H9 (cell line): ENCODE results near the gene AMDHD2. TPM values are rescaled to one million over a fixed set of nuclear protein-coding genes. Genes with fewer than 3 reads are reported as not detected.

Source experiments
- DNase-seq: peaks from one replicate; pipeline ENCODE4 v3.0.0-alpha.2; 2017
- H2AFZ ChIP-seq: one replicate; pipeline ENCODE4 v1.6.1; 2013; ENCODE audit warnings: mild to moderate bottlenecking, low read length, control low read depth, moderate library complexity
- H2AK5ac ChIP-seq: 2 replicates; pipeline ENCODE4 v1.6.1; 2013; ENCODE audit warnings: low read length, control low read depth, mixed read lengths; ENCODE audit not compliant: insufficient read length
- H2BK120ac ChIP-seq: one replicate; pipeline ENCODE4 v1.6.1; 2013; ENCODE audit warnings: low read depth, mild to moderate bottlenecking, low read length, control low read depth, inconsistent platforms; ENCODE audit not compliant: poor library complexity, severe bottlenecking
- H2BK12ac ChIP-seq: 2 replicates; pipeline ENCODE4 v1.6.1; 2013; ENCODE audit warnings: low read length, control low read depth, mixed read lengths, low read depth; ENCODE audit not compliant: insufficient read length
- H2BK15ac ChIP-seq: 2 replicates; pipeline ENCODE4 v1.6.1; 2013; ENCODE audit warnings: low read depth, low read length, control low read depth
- H2BK20ac ChIP-seq: one replicate; pipeline ENCODE4 v1.6.1; 2013; ENCODE audit warnings: low read depth, mild to moderate bottlenecking, low read length, control low read depth, inconsistent platforms; ENCODE audit not compliant: poor library complexity, severe bottlenecking
- H2BK5ac ChIP-seq: 2 replicates; pipeline ENCODE4 v1.6.1; 2013; ENCODE audit warnings: low read length, control low read depth, mixed read lengths; ENCODE audit not compliant: insufficient read length
- H3K14ac ChIP-seq: 2 replicates; pipeline ENCODE4 v1.6.1; 2013; ENCODE audit warnings: low read length, control low read depth; ENCODE audit not compliant: insufficient read depth
- H3K18ac ChIP-seq: 2 replicates; pipeline ENCODE4 v1.6.1; 2013; ENCODE audit warnings: low read depth, mild to moderate bottlenecking, mixed read lengths, low read length, control low read depth; ENCODE audit not compliant: insufficient read length
- H3K23ac ChIP-seq: 2 replicates; pipeline ENCODE4 v1.6.1; 2013; ENCODE audit warnings: low read length, control low read depth, mixed read lengths, low read depth; ENCODE audit not compliant: insufficient read length
- H3K23me2 ChIP-seq: 2 replicates; pipeline ENCODE4 v1.6.1; 2013; ENCODE audit warnings: low read depth, mild to moderate bottlenecking, mixed read lengths, low read length, control low read depth; ENCODE audit not compliant: insufficient read length, poor library complexity, severe bottlenecking
- H3K27ac ChIP-seq: 2 replicates; pipeline ENCODE4 v1.5.1; 2013; ENCODE audit warnings: low read length, control low read depth, mixed read lengths, low read depth; ENCODE audit not compliant: insufficient read length
- H3K27me3 ChIP-seq: 2 replicates; pipeline ENCODE4 v1.6.1; 2013; ENCODE audit warnings: low read length, control low read depth, inconsistent platforms; ENCODE audit not compliant: insufficient read depth
- H3K4ac ChIP-seq: 2 replicates; pipeline ENCODE4 v1.6.1; 2013; ENCODE audit warnings: low read depth, mild to moderate bottlenecking, control low read depth, inconsistent platforms, low read length, moderate library complexity
- H3K4me1 ChIP-seq: 2 replicates; pipeline ENCODE4 v1.6.1; 2013; ENCODE audit warnings: low read length, control low read depth, inconsistent platforms; ENCODE audit not compliant: insufficient read depth
- H3K4me2 ChIP-seq: 2 replicates; pipeline ENCODE4 v1.6.1; 2013; ENCODE audit warnings: low read length, control low read depth, mixed read lengths; ENCODE audit not compliant: insufficient read length, insufficient read depth
- H3K56ac ChIP-seq: 2 replicates; pipeline ENCODE4 v1.6.1; 2013; ENCODE audit warnings: low read depth, mild to moderate bottlenecking, mixed read lengths, low read length, control low read depth; ENCODE audit not compliant: insufficient read length
- H3K79me1 ChIP-seq: 2 replicates; pipeline ENCODE4 v1.6.1; 2013; ENCODE audit warnings: low read depth, mild to moderate bottlenecking, moderate library complexity, low read length, control low read depth, inconsistent platforms; ENCODE audit not compliant: insufficient read depth, poor library complexity, severe bottlenecking
- H3K79me2 ChIP-seq: 2 replicates; pipeline ENCODE4 v1.6.1; 2013; ENCODE audit warnings: low read length, control low read depth, inconsistent platforms; ENCODE audit not compliant: insufficient read depth
- H3K9ac ChIP-seq: 2 replicates; pipeline ENCODE4 v1.6.1; 2013; ENCODE audit warnings: low read length, control low read depth, mixed read lengths; ENCODE audit not compliant: insufficient read length; ENCODE audit errors: extremely low read depth
- H3K9me3 ChIP-seq: one replicate; pipeline ENCODE4 v1.6.1; 2013; ENCODE audit warnings: low read depth, low read length, inconsistent platforms; ENCODE audit not compliant: control insufficient read depth
- H3T11ph ChIP-seq: one replicate; pipeline ENCODE4 v1.6.1; 2013; ENCODE audit warnings: mild to moderate bottlenecking, low read length, control low read depth, inconsistent platforms
- H4K20me1 ChIP-seq: one replicate; pipeline ENCODE4 v1.6.1; 2013; ENCODE audit not compliant: control insufficient read depth, insufficient read length, insufficient read depth
- H4K5ac ChIP-seq: 2 replicates; pipeline ENCODE4 v1.6.1; 2013; ENCODE audit warnings: low read depth, mild to moderate bottlenecking, mixed read lengths, low read length, control low read depth; ENCODE audit not compliant: insufficient read length
- H4K8ac ChIP-seq: replicated peaks from 2 replicates; pipeline ENCODE4 v1.6.1; 2013; ENCODE audit warnings: low read length, control low read depth, mixed read lengths, low read depth; ENCODE audit not compliant: insufficient read length
- H4K91ac ChIP-seq: 2 replicates; pipeline ENCODE4 v1.6.1; 2013; ENCODE audit warnings: low read depth, mild to moderate bottlenecking, moderate library complexity, mixed read lengths, low read length, control low read depth; ENCODE audit not compliant: insufficient read length
- H3K27ac Mint-ChIP-seq, 3 experiments: 2 replicates in 2 of 3; 3 replicates in 1 of 3; pipeline ENCODE4 v1.8.0; 2020 to 2021; ENCODE audit warnings: mixed read lengths in 3 of 3, mild to moderate bottlenecking in 1 of 3, moderate library complexity in 1 of 3
- H3K27me3 Mint-ChIP-seq: 2 replicates; pipeline ENCODE4 v1.8.0; 2021; ENCODE audit warnings: low read depth, mild to moderate bottlenecking, moderate library complexity, mixed read lengths
- H3K36me3 Mint-ChIP-seq, 3 experiments: 2 replicates in 2 of 3; 3 replicates in 1 of 3; pipeline ENCODE4 v1.8.0; 2020 to 2021; ENCODE audit warnings: low read depth in 3 of 3, mixed read lengths in 3 of 3; ENCODE audit not compliant: insufficient read depth in 1 of 3
- H3K4me1 Mint-ChIP-seq, 2 experiments: 2 replicates each; pipeline ENCODE4 v1.8.0; 2020; ENCODE audit warnings: mixed read lengths in 2 of 2
- H3K4me3 Mint-ChIP-seq, 2 experiments: 2 replicates in 1 of 2; 3 replicates in 1 of 2; pipeline ENCODE4 v1.8.0; 2020 to 2021; ENCODE audit warnings: mild to moderate bottlenecking in 2 of 2, mixed read lengths in 2 of 2, moderate library complexity in 1 of 2
- H3K9me3 Mint-ChIP-seq, 2 experiments: 2 replicates in 1 of 2; 3 replicates in 1 of 2; pipeline ENCODE4 v1.8.0; 2020; ENCODE audit warnings: mild to moderate bottlenecking in 2 of 2, mixed read lengths in 2 of 2, moderate library complexity in 1 of 2
- CTCF ChIP-seq: fragments of 200-600 bp; sonication (generic); conservative IDR thresholded peaks from 3 replicates; pipeline ENCODE4 v1.8.0; 2021; ENCODE audit warnings: antibody characterized with exemption, mild to moderate bottlenecking
- WGBS: extraction: QIAGEN DNeasy Blood & Tissue Kit; methylation state at CpG from one replicate; pipeline ENCODE4 v1.1.7; 2013; ENCODE audit warnings: missing lambda C conversion rate, low lambda C conversion rate, mixed read lengths; ENCODE audit not compliant: insufficient read length; ENCODE audit errors: extremely low coverage; 5-methylcytosine and 5-hydroxymethylcytosine counted together
- total RNA-seq: library from RNA; stranded (reverse); gene quantifications from 2 replicates; pipeline ENCODE4 v1.2.1, GENCODE V29; 2021

AMDHD2 gene
- total RNA-seq, 1 experiment from 2014 or later: 61.5 TPM

GRCh38 chr16:2494616-2495015 lies 25.6 kb upstream of the AMDHD2 start:
- Histone ChIP-seq H4K5ac (no peak overlapping the region), H4K8ac (no peak overlapping the region), H3K56ac (no peak overlapping the region), H4K91ac (no peak overlapping the region), H3K23ac (no peak overlapping the region), H3K9me3 (no peaks in the 10 kb centered on the region), H3K79me1 (no peaks in the 10 kb centered on the region), H2BK15ac (no peak overlapping the region), H3K23me2 (no peaks in the 10 kb centered on the region), H2AK5ac (no peak overlapping the region), H2BK120ac (no peak overlapping the region), H3K4me2 (no peak overlapping the region), H2BK5ac (no peak overlapping the region), H3K79me2 (no peaks in the 10 kb centered on the region), H3K4ac (no peak overlapping the region), H3K9ac (no peak overlapping the region), H2AFZ (no peak overlapping the region), H3K4me1 (no peaks in the 10 kb centered on the region), H3K27ac (no peak overlapping the region), H2BK20ac (no peak overlapping the region), H3K18ac (no peak overlapping the region), H3T11ph (no peak overlapping the region), H3K14ac (no peak overlapping the region), H3K27me3 (no peaks in the 10 kb centered on the region), H2BK12ac (no peak overlapping the region), H4K20me1 (no peaks in the 10 kb centered on the region)
- no CpG with 5 or more reads among the region's 5 CpGs for WGBS
- no peak for DNase-seq
- Mint-ChIP-seq H3K36me3 (peaks cover 0 to 18% (median 4%) of the 10 kb centered on the region in 3 experiments; a peak in 4 of 7 replicates), H3K4me3 (no peak overlapping the region), H3K27ac (no peak overlapping the region), H3K9me3 (no peaks in the 10 kb centered on the region), H3K27me3 (no peaks in the 10 kb centered on the region), H3K4me1 (no peaks in the 10 kb centered on the region)
- TF ChIP-seq CTCF: no peak
